ENCODE data around the gene RASD2.
A peak's percentile ranks its signal among the peaks of the same experiment; 100 is the strongest.
"Not testable (repeated sequence)": the region's sequence is repeated elsewhere in the genome, so short reads cannot be mapped to it uniquely, and the experiment has no call there.

The RASD2 gene, protein sequence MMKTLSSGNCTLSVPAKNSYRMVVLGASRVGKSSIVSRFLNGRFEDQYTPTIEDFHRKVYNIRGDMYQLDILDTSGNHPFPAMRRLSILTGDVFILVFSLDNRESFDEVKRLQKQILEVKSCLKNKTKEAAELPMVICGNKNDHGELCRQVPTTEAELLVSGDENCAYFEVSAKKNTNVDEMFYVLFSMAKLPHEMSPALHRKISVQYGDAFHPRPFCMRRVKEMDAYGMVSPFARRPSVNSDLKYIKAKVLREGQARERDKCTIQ

DNA sequence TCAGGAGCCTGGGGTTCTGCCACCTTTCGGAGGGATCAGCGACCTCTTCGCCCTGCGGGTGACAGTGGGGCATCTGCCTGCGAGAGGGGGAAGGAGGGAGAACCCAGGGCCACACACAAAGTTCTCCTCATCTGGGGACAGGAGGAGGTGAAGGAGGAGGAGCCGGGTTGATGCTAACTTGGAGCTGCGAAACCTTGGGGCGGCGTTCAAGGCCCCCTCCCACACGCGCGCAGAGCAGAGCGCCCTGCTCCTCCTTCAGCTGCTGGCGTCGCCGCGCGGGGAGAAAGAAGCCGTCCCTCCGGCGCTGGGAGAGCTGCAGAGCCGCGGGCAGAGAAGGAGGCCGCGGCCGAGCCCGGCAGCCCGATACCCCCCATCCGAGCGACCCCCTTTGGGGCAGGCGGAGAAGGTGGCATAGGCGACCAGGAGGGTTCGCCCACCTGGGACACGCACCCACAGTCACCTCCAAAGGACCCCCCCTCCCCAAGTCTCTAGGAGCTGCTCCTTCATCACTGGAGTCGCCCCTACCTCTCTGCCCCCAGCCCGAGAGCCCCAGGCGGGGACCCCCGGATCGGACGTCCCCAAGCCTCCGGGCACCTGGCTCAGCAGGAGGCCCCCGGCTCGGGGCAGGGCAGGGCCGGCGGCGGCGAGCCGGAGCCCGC lies at the start of gene RASD2:
RASD2 (plus strand) TSS at position 237 of the 659 bp plus-strand sequence. CDS start 5,979 bp downstream, outside the sequence.
- peak; percentile 46 for DNase-seq (ENCODE audit: low spot score)

DNA sequence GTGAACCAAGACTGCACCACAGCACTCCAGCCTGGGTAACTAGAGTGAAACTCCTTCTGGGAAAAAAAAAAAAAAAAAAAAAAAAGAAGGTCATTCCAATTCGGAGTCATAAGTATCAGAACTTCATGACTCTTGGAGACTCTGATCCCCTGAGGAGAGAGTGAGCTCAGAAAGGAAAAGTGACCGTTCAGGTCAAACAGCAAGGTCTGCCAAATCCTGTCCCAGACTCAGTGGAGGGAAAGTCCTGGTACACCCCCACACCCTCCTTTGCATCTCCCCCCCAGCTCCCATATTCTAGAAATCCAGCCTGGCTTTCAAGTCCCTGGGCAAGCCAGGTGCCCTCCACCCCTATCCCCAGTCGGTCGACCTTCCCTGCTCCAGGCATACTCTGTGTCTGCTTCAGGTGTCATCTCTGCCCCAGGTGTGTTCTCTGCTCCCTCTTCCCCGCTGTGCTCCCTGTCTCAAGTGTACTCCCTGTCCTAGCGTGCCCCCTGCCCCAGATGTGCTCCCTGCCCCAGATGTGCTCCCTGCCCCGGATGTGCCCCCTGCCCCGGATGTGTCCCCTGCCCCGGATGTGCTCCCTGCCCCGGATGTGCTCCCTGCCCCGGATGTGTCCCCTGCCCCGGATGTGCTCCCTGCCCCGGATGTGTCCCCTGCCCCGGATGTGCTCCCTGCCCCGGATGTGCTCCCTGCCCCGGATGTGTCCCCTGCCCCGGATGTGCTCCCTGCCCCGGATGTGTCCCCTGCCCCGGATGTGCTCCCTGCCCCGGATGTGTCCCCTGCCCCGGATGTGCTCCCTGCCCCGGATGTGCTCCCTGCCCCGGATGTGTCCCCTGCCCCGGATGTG lies 49.3 kb upstream of the RASD2 start:
- DNase-seq (ENCODE audit: low spot score): not testable (repeated sequence)

DNA sequence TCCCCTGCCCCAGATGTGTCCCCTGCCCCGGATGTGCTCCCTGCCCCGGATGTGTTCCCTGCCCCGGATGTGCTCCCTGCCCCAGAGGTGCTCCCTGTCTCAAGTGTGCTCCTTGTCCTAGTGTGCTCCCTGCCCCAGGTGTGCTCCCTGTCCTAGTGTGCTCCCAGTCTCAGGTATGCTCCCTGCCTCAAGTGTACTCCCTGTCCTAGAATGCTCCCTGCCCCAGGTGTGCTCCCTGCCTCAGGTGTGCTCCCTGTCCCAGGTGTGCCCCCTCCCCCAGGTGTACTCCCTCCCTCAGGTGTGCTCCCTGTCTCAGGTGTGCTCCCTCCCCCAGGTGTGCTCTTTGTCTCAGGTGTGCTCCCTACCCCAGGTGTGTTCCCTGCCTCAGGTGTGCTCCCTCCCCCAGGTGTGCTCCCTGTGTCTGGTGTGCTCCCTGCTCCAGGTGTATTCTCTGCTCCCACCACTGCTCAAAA lies 48.7 kb upstream of the RASD2 start:
- DNase-seq (ENCODE audit: low spot score): no peak

DNA sequence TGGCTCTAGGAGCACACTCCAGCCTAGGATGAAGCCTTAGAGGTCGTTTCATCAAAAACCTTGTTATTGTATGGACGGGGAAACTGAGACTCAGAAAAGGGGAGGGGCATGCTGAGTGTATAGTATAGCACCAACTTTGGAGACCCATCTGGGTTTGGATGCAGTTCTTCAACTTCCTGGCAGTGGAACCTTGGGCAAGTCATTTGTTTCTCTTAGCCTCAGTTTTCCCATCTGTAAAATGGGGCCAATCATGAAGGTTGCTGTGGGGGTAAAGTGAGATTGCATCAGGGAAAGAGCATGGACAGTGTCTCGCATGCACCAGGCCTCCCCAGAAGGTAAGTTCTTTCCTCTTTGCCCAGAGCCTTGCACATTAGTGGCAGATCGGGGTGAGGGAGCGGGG lies 47.6 kb upstream of the RASD2 start:
- DNase-seq (ENCODE audit: low spot score): no peak

DNA sequence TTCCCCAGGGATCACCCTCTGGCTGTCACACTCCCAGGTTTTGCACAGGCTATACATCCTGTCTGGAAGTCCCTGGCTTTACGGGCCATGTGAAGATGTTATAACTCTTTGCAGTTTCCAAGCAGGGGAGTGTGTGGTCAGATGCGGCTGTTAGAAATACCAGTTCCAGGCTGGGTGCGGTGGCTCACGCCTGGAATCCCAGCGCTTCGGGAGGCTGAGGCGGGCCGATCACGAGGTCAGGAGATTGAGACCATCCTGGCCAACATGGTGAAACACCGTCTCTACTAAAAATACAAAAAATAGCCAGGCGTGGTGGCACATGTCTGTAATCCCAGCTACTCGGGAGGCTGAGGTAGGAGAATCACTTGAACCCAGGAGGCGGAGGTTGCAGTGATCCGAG lies 44.9 kb upstream of the RASD2 start:
- not testable (repeated sequence) for DNase-seq (ENCODE audit: low spot score)

DNA sequence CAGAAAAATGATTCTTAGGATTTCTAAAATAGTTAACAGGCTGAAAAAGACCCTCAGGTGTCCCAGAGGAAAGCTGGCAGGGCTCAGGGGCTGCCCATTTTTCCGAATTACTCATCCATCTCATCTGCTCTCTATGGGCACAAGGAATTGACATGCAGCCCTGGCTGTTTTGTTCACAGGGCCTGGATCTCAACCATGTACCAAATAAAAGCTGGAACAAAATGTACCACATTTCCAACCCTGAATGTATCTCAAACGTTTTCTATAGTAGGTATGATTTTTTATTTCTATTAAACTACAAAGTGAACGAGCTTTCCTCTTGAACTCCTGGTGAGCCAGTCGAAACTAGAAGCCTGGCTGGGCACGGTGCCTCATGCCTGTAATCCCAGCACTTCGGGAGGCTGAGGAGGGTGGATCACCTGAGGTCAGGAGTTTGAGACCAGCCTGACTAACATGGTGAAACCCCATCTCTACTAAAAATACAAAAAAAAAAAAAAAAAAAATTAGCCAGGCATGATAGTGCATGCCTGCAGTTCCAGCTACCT lies 43.8 kb upstream of the RASD2 start:
- no peak for DNase-seq (ENCODE audit: low spot score)

DNA sequence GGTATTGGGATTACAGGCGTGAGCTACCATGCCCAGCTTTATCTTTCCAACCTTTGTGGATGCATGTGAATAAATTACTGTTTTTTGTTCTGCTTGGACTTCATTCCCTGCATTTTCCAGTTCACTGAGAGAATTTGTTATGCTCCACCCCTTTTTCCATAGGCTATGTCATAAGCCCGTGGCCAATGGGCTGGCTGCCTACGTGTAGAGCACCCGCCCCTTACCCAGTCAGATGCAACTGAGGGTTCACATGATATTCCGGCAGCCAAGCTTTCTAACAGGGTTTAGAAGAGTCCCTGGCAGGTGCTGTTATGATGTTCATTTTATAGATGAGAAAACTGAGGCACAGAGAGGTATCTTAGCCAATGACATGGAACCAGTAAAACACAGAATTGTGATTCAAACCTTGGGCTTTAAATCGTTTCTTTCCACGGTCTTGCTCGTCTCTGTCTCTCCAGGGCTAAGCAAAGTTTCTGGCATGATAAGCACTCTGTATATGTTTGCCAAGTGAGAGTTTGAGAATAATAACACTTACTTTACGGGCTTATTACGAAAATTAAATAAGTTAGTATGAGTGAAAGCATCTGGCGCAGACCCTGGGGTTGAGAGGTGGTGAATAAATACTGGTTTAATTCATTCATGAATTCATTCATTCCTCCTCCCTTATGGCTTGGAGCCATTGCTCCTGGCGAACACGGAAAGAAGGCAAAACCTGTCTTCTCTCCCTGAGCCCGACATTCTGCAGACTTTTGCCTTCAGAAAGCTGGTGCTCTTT lies 42.4 kb upstream of the RASD2 start:
- DNase-seq (ENCODE audit: low spot score): no peak

DNA sequence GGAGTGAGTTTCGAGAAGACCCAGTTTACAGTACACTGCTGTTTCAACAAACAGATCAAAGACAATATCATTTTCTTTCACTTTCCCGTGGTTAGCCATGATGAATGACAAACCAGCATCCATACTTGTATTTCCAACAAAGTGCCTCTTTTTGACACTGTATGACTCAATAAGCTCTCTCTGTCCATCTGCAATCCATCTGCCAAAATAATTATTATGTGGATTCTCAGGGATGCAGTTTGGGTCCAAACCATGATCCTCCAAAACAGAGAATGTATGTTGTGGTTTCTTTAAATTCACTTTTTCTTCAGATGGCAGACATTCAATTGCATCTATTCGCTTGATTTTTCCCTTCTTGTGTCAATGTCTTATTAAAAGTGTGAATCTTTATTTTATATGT lies 37.8 kb upstream of the RASD2 start:
- DNase-seq (ENCODE audit: low spot score): no peak

DNA sequence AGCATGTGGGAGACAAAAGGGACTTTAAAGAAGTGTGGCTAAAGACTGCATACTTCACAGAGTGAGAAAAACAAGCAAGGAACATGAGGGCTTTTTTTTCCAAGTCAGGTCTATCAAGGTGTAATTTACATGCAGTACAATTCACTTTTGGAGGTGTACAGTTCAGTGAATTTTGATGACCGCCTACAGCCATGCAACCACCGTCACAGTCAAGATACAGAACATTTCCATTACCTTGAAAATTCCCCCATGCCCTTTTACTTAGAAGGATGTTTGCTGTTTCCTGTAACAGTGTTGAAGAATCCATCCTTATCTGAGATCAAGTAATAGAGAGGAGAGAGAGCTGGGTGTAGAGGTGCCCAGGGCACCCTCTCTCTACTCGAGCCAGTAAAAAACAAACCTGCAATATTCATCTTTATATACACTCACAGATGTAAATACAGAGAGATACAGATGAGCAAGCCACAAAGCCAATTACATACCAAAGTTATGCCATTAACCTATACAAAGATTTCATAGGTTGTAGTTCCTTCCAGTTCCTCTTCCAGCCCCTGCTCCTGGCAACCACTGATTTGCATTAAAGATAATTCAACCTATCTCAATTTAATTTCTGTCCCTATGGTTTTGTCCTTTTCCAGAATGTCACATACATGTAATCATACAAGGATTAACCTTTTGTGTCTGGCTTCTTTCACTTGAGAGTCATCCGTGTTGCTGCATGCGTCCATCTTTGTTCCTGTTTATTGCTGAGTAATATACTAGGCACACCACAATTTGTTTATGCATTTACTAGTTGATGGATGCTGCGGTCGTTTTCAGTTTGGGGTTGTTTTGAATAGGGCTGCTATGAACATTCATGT lies 35.0 kb upstream of the RASD2 start:
- no peak for DNase-seq (ENCODE audit: low spot score)

DNA sequence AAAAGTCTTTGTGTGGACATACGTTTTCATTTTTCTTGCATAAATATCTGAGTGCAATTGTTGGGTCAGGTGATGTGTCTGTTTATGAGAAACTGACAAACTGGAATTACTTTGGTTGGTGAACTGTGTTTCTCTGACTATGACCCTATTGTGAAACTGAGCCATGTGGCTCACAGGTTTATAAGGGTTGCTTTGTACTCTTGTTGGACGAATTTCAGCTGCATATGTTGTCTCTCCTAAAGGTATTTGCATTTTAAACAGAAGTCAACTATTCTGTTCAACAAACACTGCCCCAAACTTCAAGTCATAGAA lies 34.4 kb upstream of the RASD2 start:
- DNase-seq (ENCODE audit: low spot score): no peak

DNA sequence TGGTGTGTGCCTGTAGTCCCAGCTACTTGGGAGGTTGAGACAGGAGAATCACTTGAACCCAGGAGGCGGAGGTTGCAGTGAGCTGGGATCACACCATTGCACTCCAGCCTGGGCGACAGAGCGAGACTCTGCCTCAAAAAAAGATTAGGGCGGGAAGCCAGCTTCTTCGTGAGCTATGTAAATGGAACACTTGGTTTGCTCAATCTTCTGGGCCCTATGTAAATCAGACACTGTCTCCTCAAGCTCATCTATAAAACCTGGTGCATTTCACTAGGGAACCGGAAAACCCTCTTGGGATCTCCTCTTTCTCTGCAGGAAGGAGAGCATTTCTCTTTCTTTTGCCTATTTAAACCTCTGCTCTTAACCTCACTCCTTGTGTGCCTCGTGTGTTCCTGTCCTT lies 32.8 kb upstream of the RASD2 start:
- not testable (repeated sequence) for DNase-seq (ENCODE audit: low spot score)

DNA sequence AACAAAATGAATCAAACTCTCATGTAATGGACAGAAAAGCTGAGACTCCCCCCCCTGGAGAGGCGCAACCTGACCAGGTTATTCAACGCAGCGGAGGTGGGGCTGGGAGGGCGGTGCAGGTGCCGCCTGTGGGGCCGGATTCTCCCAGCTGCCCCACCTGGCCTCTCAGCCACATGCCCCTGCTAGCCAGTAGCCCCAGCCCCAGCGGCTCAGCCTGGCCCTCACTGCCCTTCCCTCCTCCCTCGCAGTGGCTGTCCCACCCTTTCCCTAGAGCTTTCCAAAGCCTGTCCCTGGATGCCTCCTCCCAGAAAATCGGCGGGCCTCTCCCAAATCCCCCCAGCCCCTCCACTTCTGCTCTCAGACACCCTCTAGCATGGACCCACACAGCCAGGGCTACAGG lies 31.2 kb upstream of the RASD2 start:
- no peak for DNase-seq (ENCODE audit: low spot score)

DNA sequence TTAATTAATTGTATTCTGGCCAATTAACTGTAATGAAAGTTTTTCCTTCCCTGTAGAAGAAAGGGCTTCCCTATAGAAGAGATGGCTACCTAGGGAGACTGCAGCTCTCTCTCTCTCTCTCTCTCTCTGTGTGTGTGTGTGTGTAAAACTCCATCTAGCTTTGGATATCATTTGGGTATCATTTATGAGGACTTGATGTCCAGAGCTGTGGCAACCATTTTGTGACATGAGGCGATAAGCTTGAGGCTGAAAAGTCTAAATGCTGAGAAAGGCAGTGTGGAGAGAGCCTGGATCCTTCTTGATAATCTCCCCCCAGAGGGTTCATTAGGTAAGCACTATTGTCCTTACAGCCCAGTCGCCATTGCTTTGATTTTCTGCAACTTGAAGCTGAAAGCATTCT lies 30.7 kb upstream of the RASD2 start:
- DNase-seq (ENCODE audit: low spot score): no peak

DNA sequence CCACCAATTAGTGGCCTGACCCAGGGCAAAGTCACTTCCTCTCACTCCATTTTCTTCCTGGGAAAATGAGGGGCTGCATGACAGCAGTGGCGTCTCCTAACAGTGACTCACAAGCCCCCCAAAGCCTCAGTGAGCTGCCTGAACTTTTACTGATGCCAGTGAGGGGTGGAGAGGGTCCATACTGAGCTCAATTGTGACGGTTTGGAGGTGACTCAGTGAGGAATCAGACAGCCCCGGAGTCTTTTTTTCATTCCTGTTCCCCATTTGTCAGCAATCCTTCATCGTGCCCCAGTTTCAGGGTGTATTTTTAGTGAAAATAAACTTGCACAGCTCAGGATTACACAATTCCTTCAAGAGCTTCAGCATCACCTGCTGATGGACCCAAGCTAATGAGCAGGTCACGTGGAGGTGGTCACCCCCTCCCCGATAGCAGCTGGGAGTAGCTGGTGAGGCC lies 30.1 kb upstream of the RASD2 start:
- DNase-seq (ENCODE audit: low spot score): no peak

DNA sequence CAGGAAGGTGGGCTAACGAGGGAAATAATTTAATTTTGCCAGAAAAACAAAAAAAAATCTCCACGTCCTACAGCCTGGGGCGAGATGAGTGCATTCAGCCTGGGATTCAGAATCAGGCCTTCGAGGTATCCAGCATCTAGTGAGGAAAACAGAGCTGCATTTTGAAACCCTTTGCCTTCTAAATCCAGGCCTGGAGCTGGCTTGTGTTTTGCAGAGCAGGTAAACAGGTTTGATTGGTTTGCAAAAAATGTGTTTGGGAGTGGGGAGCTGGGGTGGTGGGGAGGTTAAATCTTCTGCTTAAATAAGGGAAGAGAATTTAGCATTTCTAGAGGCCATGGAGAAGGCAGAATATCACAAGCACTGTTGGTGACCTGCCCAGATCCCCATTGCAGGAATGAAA lies 29.7 kb upstream of the RASD2 start:
- DNase-seq (ENCODE audit: low spot score): no peak

DNA sequence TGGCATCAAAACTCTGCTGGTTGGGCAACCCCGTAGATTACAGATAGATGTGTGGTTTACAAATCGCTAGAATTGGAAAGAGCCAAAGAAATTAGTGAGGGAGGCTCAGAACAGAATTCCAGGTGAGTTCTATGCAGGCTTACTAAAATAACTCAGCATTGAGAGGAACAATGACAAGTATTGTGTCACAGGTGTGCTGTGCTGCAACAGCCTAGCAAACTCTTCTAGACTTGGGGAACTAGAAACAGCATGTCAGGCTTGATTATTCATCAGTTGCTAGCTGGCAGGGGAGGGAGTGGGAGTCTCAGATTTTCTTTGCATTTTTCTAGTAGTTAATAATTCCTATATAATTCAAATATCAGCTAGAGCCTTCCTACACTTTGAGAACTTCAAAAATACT lies 26.3 kb upstream of the RASD2 start:
- no peak for DNase-seq (ENCODE audit: low spot score)

DNA sequence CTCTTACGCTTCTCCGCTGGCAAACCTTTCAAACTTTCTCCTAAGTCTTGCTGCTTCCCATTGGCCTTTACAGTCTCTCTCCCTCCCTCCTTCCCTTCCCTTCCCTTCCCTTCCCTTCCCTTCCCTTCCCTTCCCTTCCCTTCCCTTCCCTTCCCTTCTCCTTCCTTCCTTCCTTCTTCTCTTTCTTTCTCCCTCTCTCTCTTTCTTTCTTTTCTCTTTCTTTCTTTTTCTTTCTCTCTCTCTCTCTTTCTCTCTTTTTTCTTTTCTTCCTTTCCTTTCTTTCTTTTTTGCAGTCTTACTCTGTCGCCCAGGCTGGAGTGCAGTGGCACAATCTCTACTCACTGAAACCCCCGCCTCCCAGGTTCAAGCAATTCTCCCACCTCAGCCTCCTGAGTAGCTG lies 24.7 kb upstream of the RASD2 start:
- DNase-seq (ENCODE audit: low spot score): not testable (repeated sequence)

DNA sequence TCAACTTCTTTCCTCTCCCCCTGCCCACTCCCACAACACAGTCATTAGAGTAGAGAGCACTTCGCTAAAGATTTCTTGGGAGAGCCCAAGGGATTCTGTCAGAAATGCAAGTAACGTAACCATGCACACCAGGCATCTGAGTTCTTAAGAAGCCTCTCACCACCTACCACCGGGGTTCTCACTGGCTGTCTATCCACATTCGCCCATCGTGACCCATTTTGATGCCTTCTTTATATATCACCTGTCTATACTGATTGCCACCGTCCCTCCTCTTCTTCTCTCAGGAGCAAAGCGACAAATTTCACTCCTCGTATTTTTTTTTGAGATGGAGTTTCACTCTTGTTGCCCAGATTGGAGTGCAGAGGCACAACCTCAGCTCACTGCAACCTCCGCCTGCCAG lies 23.9 kb upstream of the RASD2 start:
- no peak for DNase-seq (ENCODE audit: low spot score)

DNA sequence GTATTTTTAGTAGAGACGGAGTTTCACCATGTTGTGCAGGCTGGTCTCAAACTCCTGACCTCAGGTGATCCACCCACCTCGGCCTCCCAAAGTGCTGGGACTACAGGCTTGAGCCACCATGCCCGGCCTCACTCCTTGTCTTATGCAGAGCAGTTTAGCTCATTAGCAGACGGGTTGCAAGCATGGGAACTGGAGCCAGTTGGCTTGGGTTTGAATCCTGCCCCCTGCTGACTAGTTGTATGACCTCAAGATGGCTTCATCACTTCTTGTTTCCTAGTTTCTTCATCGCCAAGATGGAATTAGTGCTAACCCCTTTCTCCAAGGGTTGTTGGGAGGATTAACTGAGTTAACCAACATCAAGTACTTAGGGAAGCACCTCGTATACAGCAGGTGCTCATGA lies 23.4 kb upstream of the RASD2 start:
- no peak for DNase-seq (ENCODE audit: low spot score)

DNA sequence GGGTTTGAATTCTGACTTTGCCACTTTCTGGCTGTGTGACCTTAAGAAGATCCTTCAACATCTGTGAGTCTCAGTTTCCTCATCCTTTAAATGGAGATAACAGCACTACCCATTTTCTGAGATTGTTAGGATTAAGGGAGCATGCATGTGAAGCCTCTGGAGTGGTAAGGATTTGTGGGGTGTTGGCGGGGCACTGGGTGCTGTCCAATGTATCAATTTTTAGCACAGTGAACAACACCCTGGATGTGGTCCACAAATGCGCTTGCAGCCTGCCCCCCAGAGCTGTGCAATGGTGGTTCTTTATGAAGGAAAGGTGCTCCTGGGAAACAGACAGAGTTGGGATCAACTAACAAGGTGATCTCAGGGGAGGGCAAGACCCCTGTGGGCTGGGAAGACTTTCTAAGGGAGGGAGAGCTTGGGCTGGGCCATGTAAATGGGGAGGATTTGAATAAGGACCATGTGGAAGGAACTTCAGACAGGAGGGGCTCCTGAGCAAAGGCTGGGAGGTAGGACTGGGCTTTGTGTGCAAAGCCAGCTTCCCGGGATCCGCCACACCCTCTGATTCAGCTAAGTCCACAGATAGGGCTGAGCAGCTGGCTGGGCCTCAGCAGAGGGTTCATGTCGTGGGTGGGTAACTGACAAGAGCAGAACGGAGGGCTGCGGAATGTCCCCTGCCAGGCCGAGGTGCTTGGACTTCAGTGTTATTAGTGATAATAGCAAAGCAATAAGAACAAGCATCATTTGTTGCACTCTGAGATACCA lies 22.7 kb upstream of the RASD2 start:
- no peak for DNase-seq (ENCODE audit: low spot score)
